Tibial nerve (tissue), 4 donors: Measurements from ENCODE around the gene HEG1. TPM values are rescaled to one million over a fixed set of nuclear protein-coding genes. Genes with fewer than 3 reads are reported as not detected.

Experiments
- DNase-seq, 2 donors: peaks; one replicate each; pipeline ENCODE4 v3.0.0-alpha.2; 2019; ENCODE audit warnings: low spot score in 2 of 2
- H3K27ac ChIP-seq, 4 donors: fragments of 200-600 bp; sonication (generic) in 3 of 4; one replicate each; pipeline ENCODE4 v1.5.1; 2017 to 2019; ENCODE audit warnings: mild to moderate bottlenecking in 1 of 4
- H3K27me3 ChIP-seq, 2 donors: fragments of 200-600 bp; sonication (generic) in 1 of 2; one replicate each; pipeline versions ENCODE4 v1.5.1 to v1.6.0; 2017 to 2019
- H3K36me3 ChIP-seq, 3 donors: fragments of 200-600 bp; sonication (generic); one replicate each; pipeline ENCODE4 v1.5.1; 2018 to 2019
- H3K4me1 ChIP-seq, 4 donors: fragments of 200-600 bp; sonication (generic) in 3 of 4; one replicate each; pipeline ENCODE4 v1.5.1; 2017 to 2019
- H3K4me3 ChIP-seq, 4 donors: fragments of 200-600 bp; sonication (generic) in 3 of 4; one replicate each; pipeline ENCODE4 v1.5.1; 2017 to 2019; ENCODE audit warnings: mild to moderate bottlenecking in 1 of 4, moderate library complexity in 1 of 4
- H3K9me3 ChIP-seq, 4 donors: fragments of 200-600 bp; sonication (generic) in 3 of 4; one replicate each; pipeline ENCODE4 v1.5.1; 2017 to 2019
- EP300 ChIP-seq, 2 donors: sonication (generic); formaldehyde crosslinking; IDR thresholded peaks; one replicate each; pipeline ENCODE4 v1.6.1; 2017; ENCODE audit warnings: antibody characterized with exemption in 2 of 2, mild to moderate bottlenecking in 1 of 2
- POLR2A ChIP-seq, 2 donors: fragments of 450-650 bp; IDR thresholded peaks; one replicate each; pipeline ENCODE4 v1.6.1; 2017; ENCODE audit warnings: antibody characterized with exemption in 2 of 2, mild to moderate bottlenecking in 2 of 2, moderate library complexity in 2 of 2
- WGBS, 2 donors: methylation state at CpG; one replicate each; pipeline ENCODE4 v1.1.5; 2018; 5-methylcytosine and 5-hydroxymethylcytosine counted together
- total RNA-seq, 4 donors: library from RNA; depleted of rRNA; stranded (reverse); fragments of >200 nt; gene quantifications; one replicate each; pipeline ENCODE4 v1.1.0, GENCODE V29; 2016
- TF ChIP-seq, protein P1 (sequence below), 5 experiments: fragments of 200-600 bp in 3 of 5; fragments of 450-650 bp in 2 of 5; sonication (generic) in 3 of 5; IDR thresholded peaks; one replicate each; pipeline ENCODE4 v1.5.1; 2016 to 2019; ENCODE audit warnings: antibody characterized with exemption in 5 of 5, mild to moderate bottlenecking in 3 of 5, moderate library complexity in 2 of 5

Gene HEG1
- total RNA-seq, 4 donors from 2014 or later, result 26.8 to 59.1 (median 42.5) TPM

DNA sequence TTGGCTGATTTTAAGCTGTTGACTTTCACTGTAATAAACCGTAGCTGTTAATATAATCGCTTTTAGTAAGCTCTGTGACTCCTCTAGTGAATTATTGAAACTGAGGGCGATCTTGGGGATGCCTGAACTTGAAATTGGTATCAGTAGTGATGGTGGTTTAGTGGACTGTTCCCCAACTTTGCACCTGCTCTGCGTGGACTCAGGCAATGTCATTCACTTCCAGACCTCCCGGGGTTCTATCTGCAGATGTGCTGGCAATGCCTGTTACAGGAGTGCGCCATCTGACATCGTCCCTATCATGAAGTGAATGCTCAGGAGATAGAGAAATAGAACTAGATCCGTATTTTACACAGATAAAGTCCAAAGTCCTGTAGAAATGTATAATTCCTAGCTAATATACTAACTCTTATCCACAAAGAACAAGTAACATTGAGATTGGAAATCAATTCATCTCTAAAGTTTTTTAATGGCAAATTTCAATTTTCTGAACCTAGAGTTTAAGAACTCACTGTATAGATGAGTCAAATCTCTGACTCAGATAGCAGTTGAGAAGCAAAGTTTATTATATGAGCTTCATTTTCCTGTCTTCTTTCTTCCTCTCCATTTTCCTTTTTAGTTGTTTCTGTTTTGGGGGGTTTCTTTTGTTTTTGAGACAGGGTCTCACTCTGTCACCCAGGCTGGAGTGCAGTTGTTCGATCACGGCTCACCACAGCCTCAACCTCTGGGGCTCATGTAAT is 51.8 kb downstream of the HEG1 start:
- Histone ChIP-seq H3K9me3 (no peaks in the 10 kb centered on the region), H3K27ac (no peak overlapping the region), H3K4me3 (no peak overlapping the region), H3K27me3 (no peaks in the 10 kb centered on the region), H3K36me3 (peaks cover 0 to 79% (median 2%) of the 10 kb centered on the region in 3 donors), H3K4me1 (peaks cover 0 to 29% (median 10%) of the 10 kb centered on the region in 4 donors)
- DNase-seq, result no peak
- WGBS, 2 donors, result 82 to 84% methylated on average over 10 of the region's 10 CpGs
- TF ChIP-seq, protein P1, sequence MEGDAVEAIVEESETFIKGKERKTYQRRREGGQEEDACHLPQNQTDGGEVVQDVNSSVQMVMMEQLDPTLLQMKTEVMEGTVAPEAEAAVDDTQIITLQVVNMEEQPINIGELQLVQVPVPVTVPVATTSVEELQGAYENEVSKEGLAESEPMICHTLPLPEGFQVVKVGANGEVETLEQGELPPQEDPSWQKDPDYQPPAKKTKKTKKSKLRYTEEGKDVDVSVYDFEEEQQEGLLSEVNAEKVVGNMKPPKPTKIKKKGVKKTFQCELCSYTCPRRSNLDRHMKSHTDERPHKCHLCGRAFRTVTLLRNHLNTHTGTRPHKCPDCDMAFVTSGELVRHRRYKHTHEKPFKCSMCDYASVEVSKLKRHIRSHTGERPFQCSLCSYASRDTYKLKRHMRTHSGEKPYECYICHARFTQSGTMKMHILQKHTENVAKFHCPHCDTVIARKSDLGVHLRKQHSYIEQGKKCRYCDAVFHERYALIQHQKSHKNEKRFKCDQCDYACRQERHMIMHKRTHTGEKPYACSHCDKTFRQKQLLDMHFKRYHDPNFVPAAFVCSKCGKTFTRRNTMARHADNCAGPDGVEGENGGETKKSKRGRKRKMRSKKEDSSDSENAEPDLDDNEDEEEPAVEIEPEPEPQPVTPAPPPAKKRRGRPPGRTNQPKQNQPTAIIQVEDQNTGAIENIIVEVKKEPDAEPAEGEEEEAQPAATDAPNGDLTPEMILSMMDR (IDR thresholded peaks at IDR 0.05), result no peak
- TF ChIP-seq POLR2A (IDR thresholded peaks at IDR 0.05), result no peak
- no peak for TF ChIP-seq EP300 (IDR thresholded peaks at IDR 0.05)

DNA sequence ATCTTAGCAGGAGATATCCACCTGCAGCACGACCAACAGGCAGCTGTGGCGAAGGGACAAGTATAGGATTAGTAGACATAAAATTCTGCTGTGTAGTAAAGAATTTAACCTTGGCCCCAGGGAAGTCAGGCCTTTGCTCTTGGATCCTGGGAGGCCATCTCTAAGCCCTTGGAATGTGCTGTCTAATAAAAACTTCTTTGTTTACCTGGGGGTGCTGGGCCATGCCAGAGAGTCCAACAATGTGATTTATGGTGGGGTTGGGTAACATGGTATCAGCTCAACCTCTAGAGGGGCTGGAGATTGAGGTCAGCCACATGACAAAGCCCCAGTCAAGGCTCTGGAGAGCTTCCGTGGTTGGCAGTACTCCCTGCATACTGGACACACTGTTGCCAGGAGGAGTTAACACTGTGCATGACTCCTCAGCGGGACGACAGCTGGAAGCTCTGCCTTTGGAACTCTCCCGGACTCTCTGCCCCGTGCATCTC is 52.4 kb downstream of the HEG1 start:
- Histone ChIP-seq H3K4me3 (no peak overlapping the region), H3K4me1 (peaks cover 0 to 29% (median 10%) of the 10 kb centered on the region in 4 donors), H3K27ac (no peak overlapping the region), H3K9me3 (no peaks in the 10 kb centered on the region), H3K27me3 (no peaks in the 10 kb centered on the region), H3K36me3 (peaks cover 0 to 79% (median 2%) of the 10 kb centered on the region in 3 donors)
- 43 to 46% methylated on average over 7 of the region's 7 CpGs for WGBS, 2 donors
- TF ChIP-seq, protein P1 (IDR thresholded peaks at IDR 0.05), result no peak
- TF ChIP-seq POLR2A (IDR thresholded peaks at IDR 0.05) (no peak), EP300 (IDR thresholded peaks at IDR 0.05) (no peak)
- no peak for DNase-seq

DNA sequence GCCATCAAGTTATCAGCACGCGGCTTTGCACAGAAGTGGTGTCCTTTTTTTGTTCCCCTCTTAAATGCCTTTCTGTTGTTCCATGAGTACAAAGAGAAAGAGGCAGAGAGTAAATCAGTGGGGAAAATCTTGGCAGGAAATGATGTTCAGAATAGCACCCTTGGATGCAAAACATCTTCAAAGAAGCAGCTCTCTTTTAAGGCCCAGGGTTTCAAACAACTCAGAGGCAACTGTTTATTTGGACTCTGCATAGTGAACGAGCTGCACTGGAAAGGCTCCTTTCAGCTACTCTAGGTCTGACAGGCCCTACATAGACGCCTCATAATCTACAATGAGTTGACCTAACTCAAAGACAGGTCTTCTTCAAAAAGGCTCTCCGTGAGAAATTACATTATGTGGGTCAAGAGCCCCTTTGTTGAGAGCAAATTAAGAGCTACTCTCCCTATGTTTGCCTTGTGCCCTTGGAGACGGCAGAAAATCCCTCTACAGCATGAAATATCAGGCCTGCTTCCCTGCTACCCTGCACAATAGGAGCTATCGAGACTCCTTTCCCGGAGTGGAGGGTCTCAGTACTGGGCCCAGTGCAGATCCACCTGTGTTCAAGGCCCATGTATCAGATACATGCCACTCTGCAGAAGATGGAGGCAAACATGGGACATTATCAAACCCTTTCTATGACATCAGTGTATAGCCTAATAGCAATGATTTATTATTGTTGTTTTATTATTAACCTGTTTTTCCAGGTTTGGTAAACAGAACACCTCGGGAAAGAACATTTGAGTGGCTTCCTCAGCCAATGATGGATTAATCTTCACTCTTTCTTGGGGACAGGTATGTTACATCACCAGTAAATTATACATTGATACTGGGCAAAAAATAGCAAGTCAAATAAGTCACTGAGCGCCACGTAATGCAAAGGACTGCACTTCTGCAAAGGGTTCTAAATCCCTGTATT is 53.1 kb downstream of the HEG1 start:
- TF ChIP-seq, protein P1 (IDR thresholded peaks at IDR 0.05), result no peak
- TF ChIP-seq POLR2A (IDR thresholded peaks at IDR 0.05), result no peak
- no peak for TF ChIP-seq EP300 (IDR thresholded peaks at IDR 0.05)
- Histone ChIP-seq H3K4me3 (no peak overlapping the region), H3K27ac (peak overlapping the region in 2 of 4 donors; percentile 20 to 34), H3K9me3 (no peaks in the 10 kb centered on the region), H3K4me1 (peaks cover 0 to 29% (median 10%) of the 10 kb centered on the region in 4 donors), H3K36me3 (peaks cover 0 to 80% (median 0%) of the 10 kb centered on the region in 3 donors), H3K27me3 (no peaks in the 10 kb centered on the region)
- no peak for DNase-seq
- 68% methylated on average over 11 of the region's 11 CpGs for WGBS, 2 donors

DNA sequence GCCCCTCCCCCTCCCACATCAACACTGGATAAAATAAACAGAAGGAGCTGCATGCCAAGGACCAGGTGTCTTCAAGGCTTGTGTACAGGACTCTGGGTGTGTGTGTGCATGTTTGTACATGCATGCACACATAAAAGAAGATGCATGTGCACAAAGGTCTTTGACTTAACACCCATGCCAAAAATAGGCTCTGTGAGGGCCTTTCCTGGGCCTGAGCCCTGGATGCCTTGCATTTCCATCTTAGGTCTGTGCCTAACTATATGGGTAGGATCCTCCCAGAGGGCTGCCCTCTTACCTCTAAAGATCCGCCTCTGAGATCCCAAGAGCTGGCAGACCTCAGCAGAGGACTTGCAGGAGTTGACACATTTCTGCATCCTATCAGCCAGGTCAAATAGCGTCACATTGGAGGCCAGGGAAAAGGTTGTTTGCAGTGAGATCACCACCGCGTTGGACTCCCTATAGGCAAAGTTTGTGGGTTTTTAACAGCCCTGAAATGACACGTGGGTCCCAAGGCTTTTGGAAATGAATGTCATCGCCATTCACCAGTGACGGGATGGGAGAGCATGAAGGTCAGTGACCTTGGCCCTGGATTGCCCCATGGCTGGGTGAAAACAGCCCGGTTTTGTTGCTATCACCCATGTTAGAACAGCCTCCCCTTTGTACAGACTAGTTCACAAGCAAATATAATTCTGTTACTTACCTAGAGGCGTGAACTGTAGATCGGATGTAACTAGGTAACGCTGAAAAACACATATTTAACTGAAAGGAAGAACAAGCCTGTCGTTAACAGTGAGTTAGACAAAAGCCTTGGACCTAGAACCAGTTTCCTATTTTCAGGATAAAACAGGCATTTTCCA is 54.0 kb downstream of the HEG1 start:
- Histone ChIP-seq H3K36me3 (peaks cover 0 to 89% (median 0%) of the 10 kb centered on the region in 3 donors), H3K9me3 (no peaks in the 10 kb centered on the region), H3K4me3 (no peak overlapping the region), H3K27me3 (no peaks in the 10 kb centered on the region), H3K4me1 (peaks cover 0 to 29% (median 10%) of the 10 kb centered on the region in 4 donors), H3K27ac (peak overlapping the region in 2 of 4 donors; percentile 20 to 34)
- no peak for TF ChIP-seq POLR2A (IDR thresholded peaks at IDR 0.05)
- DNase-seq, result no peak
- WGBS, 2 donors, result 60 to 61% methylated on average over 12 of the region's 12 CpGs

DNA sequence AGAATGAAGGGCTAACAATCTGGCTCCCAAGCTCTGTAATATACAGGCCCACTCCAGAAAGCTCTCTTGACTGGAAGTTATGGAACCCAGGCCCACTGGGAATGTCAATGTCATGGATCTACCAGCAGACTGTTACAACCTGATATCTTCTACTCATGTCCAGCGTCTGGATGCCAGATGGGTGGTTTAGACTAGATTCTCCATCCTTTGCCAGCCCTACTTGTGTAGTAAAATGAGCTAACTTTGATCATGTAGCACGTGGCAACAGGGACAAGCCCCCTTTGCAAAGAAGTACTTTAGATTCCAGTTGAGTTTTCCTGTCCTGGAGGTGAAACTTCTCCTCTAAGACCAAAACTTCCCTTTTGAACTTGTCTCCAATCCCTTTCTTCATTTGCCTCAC is 55.1 kb downstream of the HEG1 start:
- TF ChIP-seq EP300 (IDR thresholded peaks at IDR 0.05), result no peak
- Histone ChIP-seq H3K9me3 (no peaks in the 10 kb centered on the region), H3K4me3 (no peak overlapping the region), H3K27me3 (no peaks in the 10 kb centered on the region), H3K4me1 (peaks cover 0 to 31% (median 10%) of the 10 kb centered on the region in 4 donors), H3K27ac (no peak overlapping the region), H3K36me3 (peaks cover 0 to 86% (median 0%) of the 10 kb centered on the region in 3 donors)
- 76 to 77% methylated on average over 2 of the region's 2 CpGs for WGBS, 2 donors
- no peak for DNase-seq
